H9 (cell line): ENCODE data around the gene PREX1. TPM values are rescaled to one million over a fixed set of nuclear protein-coding genes. Genes with fewer than 3 reads are reported as not detected.
A peak's percentile ranks its signal among the peaks of the same experiment; 100 is the strongest.

ENCODE experiments used
- DNase-seq: peaks from one replicate; pipeline ENCODE4 v3.0.0-alpha.2; 2017
- H2AFZ ChIP-seq: one replicate; pipeline ENCODE4 v1.6.1; 2013; ENCODE audit warnings: mild to moderate bottlenecking, low read length, control low read depth, moderate library complexity
- H2AK5ac ChIP-seq: 2 replicates; pipeline ENCODE4 v1.6.1; 2013; ENCODE audit warnings: low read length, control low read depth, mixed read lengths; ENCODE audit not compliant: insufficient read length
- H2BK120ac ChIP-seq: one replicate; pipeline ENCODE4 v1.6.1; 2013; ENCODE audit warnings: low read depth, mild to moderate bottlenecking, low read length, control low read depth, inconsistent platforms; ENCODE audit not compliant: poor library complexity, severe bottlenecking
- H2BK12ac ChIP-seq: 2 replicates; pipeline ENCODE4 v1.6.1; 2013; ENCODE audit warnings: low read length, control low read depth, mixed read lengths, low read depth; ENCODE audit not compliant: insufficient read length
- H2BK15ac ChIP-seq: 2 replicates; pipeline ENCODE4 v1.6.1; 2013; ENCODE audit warnings: low read depth, low read length, control low read depth
- H2BK20ac ChIP-seq: one replicate; pipeline ENCODE4 v1.6.1; 2013; ENCODE audit warnings: low read depth, mild to moderate bottlenecking, low read length, control low read depth, inconsistent platforms; ENCODE audit not compliant: poor library complexity, severe bottlenecking
- H2BK5ac ChIP-seq: 2 replicates; pipeline ENCODE4 v1.6.1; 2013; ENCODE audit warnings: low read length, control low read depth, mixed read lengths; ENCODE audit not compliant: insufficient read length
- H3K14ac ChIP-seq: 2 replicates; pipeline ENCODE4 v1.6.1; 2013; ENCODE audit warnings: low read length, control low read depth; ENCODE audit not compliant: insufficient read depth
- H3K18ac ChIP-seq: 2 replicates; pipeline ENCODE4 v1.6.1; 2013; ENCODE audit warnings: low read depth, mild to moderate bottlenecking, mixed read lengths, low read length, control low read depth; ENCODE audit not compliant: insufficient read length
- H3K23ac ChIP-seq: 2 replicates; pipeline ENCODE4 v1.6.1; 2013; ENCODE audit warnings: low read length, control low read depth, mixed read lengths, low read depth; ENCODE audit not compliant: insufficient read length
- H3K23me2 ChIP-seq: 2 replicates; pipeline ENCODE4 v1.6.1; 2013; ENCODE audit warnings: low read depth, mild to moderate bottlenecking, mixed read lengths, low read length, control low read depth; ENCODE audit not compliant: insufficient read length, poor library complexity, severe bottlenecking
- H3K27ac ChIP-seq: 2 replicates; pipeline ENCODE4 v1.5.1; 2013; ENCODE audit warnings: low read length, control low read depth, mixed read lengths, low read depth; ENCODE audit not compliant: insufficient read length
- H3K27me3 ChIP-seq: 2 replicates; pipeline ENCODE4 v1.6.1; 2013; ENCODE audit warnings: low read length, control low read depth, inconsistent platforms; ENCODE audit not compliant: insufficient read depth
- H3K4ac ChIP-seq: 2 replicates; pipeline ENCODE4 v1.6.1; 2013; ENCODE audit warnings: low read depth, mild to moderate bottlenecking, control low read depth, inconsistent platforms, low read length, moderate library complexity
- H3K4me1 ChIP-seq: 2 replicates; pipeline ENCODE4 v1.6.1; 2013; ENCODE audit warnings: low read length, control low read depth, inconsistent platforms; ENCODE audit not compliant: insufficient read depth
- H3K4me2 ChIP-seq: 2 replicates; pipeline ENCODE4 v1.6.1; 2013; ENCODE audit warnings: low read length, control low read depth, mixed read lengths; ENCODE audit not compliant: insufficient read length, insufficient read depth
- H3K56ac ChIP-seq: 2 replicates; pipeline ENCODE4 v1.6.1; 2013; ENCODE audit warnings: low read depth, mild to moderate bottlenecking, mixed read lengths, low read length, control low read depth; ENCODE audit not compliant: insufficient read length
- H3K79me1 ChIP-seq: 2 replicates; pipeline ENCODE4 v1.6.1; 2013; ENCODE audit warnings: low read depth, mild to moderate bottlenecking, moderate library complexity, low read length, control low read depth, inconsistent platforms; ENCODE audit not compliant: insufficient read depth, poor library complexity, severe bottlenecking
- H3K79me2 ChIP-seq: 2 replicates; pipeline ENCODE4 v1.6.1; 2013; ENCODE audit warnings: low read length, control low read depth, inconsistent platforms; ENCODE audit not compliant: insufficient read depth
- H3K9ac ChIP-seq: 2 replicates; pipeline ENCODE4 v1.6.1; 2013; ENCODE audit warnings: low read length, control low read depth, mixed read lengths; ENCODE audit not compliant: insufficient read length; ENCODE audit errors: extremely low read depth
- H3K9me3 ChIP-seq: one replicate; pipeline ENCODE4 v1.6.1; 2013; ENCODE audit warnings: low read depth, low read length, inconsistent platforms; ENCODE audit not compliant: control insufficient read depth
- H3T11ph ChIP-seq: one replicate; pipeline ENCODE4 v1.6.1; 2013; ENCODE audit warnings: mild to moderate bottlenecking, low read length, control low read depth, inconsistent platforms
- H4K20me1 ChIP-seq: one replicate; pipeline ENCODE4 v1.6.1; 2013; ENCODE audit not compliant: control insufficient read depth, insufficient read length, insufficient read depth
- H4K5ac ChIP-seq: 2 replicates; pipeline ENCODE4 v1.6.1; 2013; ENCODE audit warnings: low read depth, mild to moderate bottlenecking, mixed read lengths, low read length, control low read depth; ENCODE audit not compliant: insufficient read length
- H4K8ac ChIP-seq: replicated peaks from 2 replicates; pipeline ENCODE4 v1.6.1; 2013; ENCODE audit warnings: low read length, control low read depth, mixed read lengths, low read depth; ENCODE audit not compliant: insufficient read length
- H4K91ac ChIP-seq: 2 replicates; pipeline ENCODE4 v1.6.1; 2013; ENCODE audit warnings: low read depth, mild to moderate bottlenecking, moderate library complexity, mixed read lengths, low read length, control low read depth; ENCODE audit not compliant: insufficient read length
- H3K27ac Mint-ChIP-seq, 3 experiments: 2 replicates in 2 of 3; 3 replicates in 1 of 3; pipeline ENCODE4 v1.8.0; 2020 to 2021; ENCODE audit warnings: mixed read lengths in 3 of 3, mild to moderate bottlenecking in 1 of 3, moderate library complexity in 1 of 3
- H3K27me3 Mint-ChIP-seq: 2 replicates; pipeline ENCODE4 v1.8.0; 2021; ENCODE audit warnings: low read depth, mild to moderate bottlenecking, moderate library complexity, mixed read lengths
- H3K36me3 Mint-ChIP-seq, 3 experiments: 2 replicates in 2 of 3; 3 replicates in 1 of 3; pipeline ENCODE4 v1.8.0; 2020 to 2021; ENCODE audit warnings: low read depth in 3 of 3, mixed read lengths in 3 of 3; ENCODE audit not compliant: insufficient read depth in 1 of 3
- H3K4me1 Mint-ChIP-seq, 2 experiments: 2 replicates each; pipeline ENCODE4 v1.8.0; 2020; ENCODE audit warnings: mixed read lengths in 2 of 2
- H3K4me3 Mint-ChIP-seq, 2 experiments: 2 replicates in 1 of 2; 3 replicates in 1 of 2; pipeline ENCODE4 v1.8.0; 2020 to 2021; ENCODE audit warnings: mild to moderate bottlenecking in 2 of 2, mixed read lengths in 2 of 2, moderate library complexity in 1 of 2
- H3K9me3 Mint-ChIP-seq, 2 experiments: 2 replicates in 1 of 2; 3 replicates in 1 of 2; pipeline ENCODE4 v1.8.0; 2020; ENCODE audit warnings: mild to moderate bottlenecking in 2 of 2, mixed read lengths in 2 of 2, moderate library complexity in 1 of 2
- WGBS: extraction: QIAGEN DNeasy Blood & Tissue Kit; methylation state at CpG from one replicate; pipeline ENCODE4 v1.1.7; 2013; ENCODE audit warnings: missing lambda C conversion rate, low lambda C conversion rate, mixed read lengths; ENCODE audit not compliant: insufficient read length; ENCODE audit errors: extremely low coverage; 5-methylcytosine and 5-hydroxymethylcytosine counted together
- total RNA-seq: library from RNA; stranded (reverse); gene quantifications from 2 replicates; pipeline ENCODE4 v1.2.1, GENCODE V29; 2021
- TF ChIP-seq, protein P1 (sequence below): fragments of 200-600 bp; sonication (generic); conservative IDR thresholded peaks from 3 replicates; pipeline ENCODE4 v1.8.0; 2021; ENCODE audit warnings: antibody characterized with exemption, mild to moderate bottlenecking

Gene PREX1
- total RNA-seq, 1 experiment from 2014 or later: 6.6 TPM

DNA sequence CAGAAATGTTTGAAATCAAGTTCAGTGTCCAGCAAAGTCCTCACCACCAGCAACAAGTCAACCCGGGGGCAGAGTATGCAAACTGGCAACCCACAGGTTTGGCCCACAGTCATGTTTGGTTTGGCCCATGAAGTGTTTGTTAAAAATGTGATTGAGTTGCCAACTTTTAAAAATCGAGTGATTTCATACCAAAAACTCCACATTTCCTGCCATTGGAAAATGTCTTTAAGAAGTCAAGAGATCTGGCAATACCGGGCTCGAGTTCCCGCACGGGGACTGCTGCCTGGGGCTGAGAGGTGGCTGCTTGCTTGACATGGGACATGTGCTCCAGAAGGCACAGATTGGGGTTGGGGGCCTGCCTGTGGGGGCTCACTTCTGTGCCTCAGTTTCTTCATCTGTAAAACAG is 36.1 kb downstream of the PREX1 start:
- H3K9ac ChIP-seq: no peak overlapping the region
- no peak overlapping the region for H3K4ac ChIP-seq
- no peak overlapping the region for H2BK15ac ChIP-seq
- H4K20me1 ChIP-seq: no peaks in the 10 kb centered on the region
- H4K5ac ChIP-seq: no peak overlapping the region
- H4K91ac ChIP-seq: no peak overlapping the region
- H3K27ac Mint-ChIP-seq: peak overlapping the region in 2 of 3 experiments; percentile 56 to 80; a peak in 2 of 7 replicates
- H3K36me3 Mint-ChIP-seq: no peaks in the 10 kb centered on the region
- H3K4me3 Mint-ChIP-seq: no peak overlapping the region
- no CpG with 5 or more reads among the region's 6 CpGs for WGBS
- H2BK120ac ChIP-seq: no peak overlapping the region
- no peaks in the 10 kb centered on the region; a peak in 1 of 5 replicates for H3K9me3 Mint-ChIP-seq
- no peak for DNase-seq
- H3K4me2 ChIP-seq: no peak overlapping the region
- H3K9me3 ChIP-seq: no peaks in the 10 kb centered on the region
- H3K18ac ChIP-seq: no peak overlapping the region
- no peak overlapping the region for H2BK5ac ChIP-seq
- H4K8ac ChIP-seq: no peak overlapping the region
- H3K23ac ChIP-seq: no peak overlapping the region
- H3K79me2 ChIP-seq: 0 out of 2 replicates have a peak, but pooled peaks cover 3% of the 10 kb centered on the region
- H3K27ac ChIP-seq: no peak overlapping the region
- no peak overlapping the region for H2AK5ac ChIP-seq
- H3K4me1 Mint-ChIP-seq: peaks cover 25 to 44% of the 10 kb centered on the region in 2 experiments
- H3K27me3 Mint-ChIP-seq: no peaks in the 10 kb centered on the region
- H3K27me3 ChIP-seq: no peaks in the 10 kb centered on the region
- H3K14ac ChIP-seq: no peak overlapping the region; the same call in 1 of the 2 replicates
- TF ChIP-seq, protein P1, sequence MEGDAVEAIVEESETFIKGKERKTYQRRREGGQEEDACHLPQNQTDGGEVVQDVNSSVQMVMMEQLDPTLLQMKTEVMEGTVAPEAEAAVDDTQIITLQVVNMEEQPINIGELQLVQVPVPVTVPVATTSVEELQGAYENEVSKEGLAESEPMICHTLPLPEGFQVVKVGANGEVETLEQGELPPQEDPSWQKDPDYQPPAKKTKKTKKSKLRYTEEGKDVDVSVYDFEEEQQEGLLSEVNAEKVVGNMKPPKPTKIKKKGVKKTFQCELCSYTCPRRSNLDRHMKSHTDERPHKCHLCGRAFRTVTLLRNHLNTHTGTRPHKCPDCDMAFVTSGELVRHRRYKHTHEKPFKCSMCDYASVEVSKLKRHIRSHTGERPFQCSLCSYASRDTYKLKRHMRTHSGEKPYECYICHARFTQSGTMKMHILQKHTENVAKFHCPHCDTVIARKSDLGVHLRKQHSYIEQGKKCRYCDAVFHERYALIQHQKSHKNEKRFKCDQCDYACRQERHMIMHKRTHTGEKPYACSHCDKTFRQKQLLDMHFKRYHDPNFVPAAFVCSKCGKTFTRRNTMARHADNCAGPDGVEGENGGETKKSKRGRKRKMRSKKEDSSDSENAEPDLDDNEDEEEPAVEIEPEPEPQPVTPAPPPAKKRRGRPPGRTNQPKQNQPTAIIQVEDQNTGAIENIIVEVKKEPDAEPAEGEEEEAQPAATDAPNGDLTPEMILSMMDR: no peak
- no peaks in the 10 kb centered on the region for H3K23me2 ChIP-seq
- H3T11ph ChIP-seq: no peak overlapping the region
- no peak overlapping the region for H2AFZ ChIP-seq
- no peaks in the 10 kb centered on the region for H3K79me1 ChIP-seq
- no peak overlapping the region for H2BK12ac ChIP-seq
- no peak overlapping the region for H2BK20ac ChIP-seq
- no peaks in the 10 kb centered on the region; the same call in 1 of the 2 replicates for H3K4me1 ChIP-seq
- H3K56ac ChIP-seq: no peak overlapping the region
